Measurements from ENCODE around the gene MTFMT.

DNA sequence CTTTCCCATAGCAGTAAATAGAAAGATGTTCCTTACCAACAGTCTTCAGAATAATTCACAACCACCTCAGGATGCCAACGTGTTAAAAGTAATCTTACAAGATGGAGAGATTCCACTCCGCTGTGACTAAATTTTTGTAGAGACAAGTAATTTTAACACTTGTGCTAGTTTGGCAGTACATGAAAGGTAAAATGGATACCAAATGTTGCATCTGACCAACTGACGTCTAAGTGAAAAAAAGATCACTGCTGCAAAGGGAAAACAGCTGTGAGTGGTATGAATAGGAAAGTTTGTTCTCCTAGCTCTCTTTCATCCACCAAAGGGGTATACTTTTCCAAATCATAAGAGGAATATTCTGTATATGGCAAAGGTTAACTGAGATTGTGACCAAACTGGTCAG is 42.3 kb downstream of the MTFMT start:
- TF ChIP-seq EZH2 (IDR thresholded peaks at IDR 0.05) (no peak), POLR2AphosphoS5 (IDR thresholded peaks at IDR 0.05; ENCODE audit: borderline replicate concordance, low read depth, low read length) (no peak)

Measured in SK-N-MC (cell line).